22Rv1 (cell line): Measurements from ENCODE around the gene SGO2.

Experiments
- CTCF ChIP-seq: fragments of 450-650 bp; IDR thresholded peaks from 2 replicates; pipeline ENCODE4 v1.5.1; 2017; ENCODE audit warnings: mild to moderate bottlenecking
- ZFX ChIP-seq: fragments of 450-650 bp; IDR thresholded peaks from 2 replicates; pipeline ENCODE4 v1.6.1; 2017; ENCODE audit warnings: antibody characterized with exemption, borderline replicate concordance

GRCh38 chr2:200618054-200618419, 92.0 kb downstream of the SGO2 start:
- TF ChIP-seq CTCF: no peak
- TF ChIP-seq ZFX: no peak
